Endothelial cell of umbilical vein (primary cell): ENCODE data around the gene ZNF829. TPM values are rescaled to one million over a fixed set of nuclear protein-coding genes. Genes with fewer than 3 reads are reported as not detected.

Experiments used
- BruUV-seq: library from RNA; stranded (reverse); fragments of 400-500 nt; replicated peaks from 2 replicates; lab custom pipeline; 2021; lab: Mats Ljungman, UMichigan
- CTCF ChIA-PET: fragments of 300-600, 350-600 bp; sonication (Branson Sonifier 250); formaldehyde crosslinking; loops from one replicate; lab custom pipeline; 2021; ENCODE audit warnings: antibody characterized with exemption, inconsistent platforms; lab: Charles Lee
- POLR2A ChIA-PET: fragments of 300-600, 350-600 bp; sonication (Branson Sonifier 250); formaldehyde crosslinking; loops from one replicate; lab custom pipeline; 2021; ENCODE audit warnings: antibody characterized with exemption, inconsistent platforms; lab: Charles Lee
- DNase-seq: peaks from one replicate; pipeline ENCODE4 v3.0.0-alpha.2; 2011; ENCODE audit warnings: low read depth, low spot score
- FAIRE-seq: peaks from 2 replicates; lab custom pipeline; 2011; peaks lifted over from hg19 to GRCh38; lab: Jason Lieb, UNC
- H2AFZ ChIP-seq: 2 replicates; pipeline ENCODE4 v1.6.0; 2012; ENCODE audit warnings: low read depth, low read length, control low read depth, inconsistent platforms
- H3K27ac ChIP-seq: 2 replicates; pipeline ENCODE4 v1.5.1; 2011; ENCODE audit warnings: low read depth, mild to moderate bottlenecking, control low read depth, low read length, moderate library complexity; ENCODE audit not compliant: insufficient read depth
- H3K27me3 ChIP-seq, 2 experiments: 2 replicates each; pipeline versions ENCODE4 v1.6.0 to v1.6.1; 2011; ENCODE audit warnings: low read length in 2 of 2, mixed read lengths in 1 of 2; ENCODE audit not compliant: control insufficient read depth in 2 of 2, insufficient read depth in 2 of 2
- H3K36me3 ChIP-seq, 2 experiments: 2 replicates in 1 of 2; 3 replicates in 1 of 2; pipeline ENCODE4 v1.5.1; 2011; ENCODE audit warnings: low read length in 2 of 2, mild to moderate bottlenecking in 1 of 2, moderate library complexity in 1 of 2; ENCODE audit not compliant: control insufficient read depth in 2 of 2, insufficient read depth in 2 of 2; ENCODE audit errors: extremely low read depth in 1 of 2
- H3K4me1 ChIP-seq: 3 replicates; pipeline ENCODE4 v1.5.1; 2011; ENCODE audit warnings: mild to moderate bottlenecking, low read length; ENCODE audit not compliant: control insufficient read depth, insufficient read depth; ENCODE audit errors: extremely low read depth
- H3K4me2 ChIP-seq: 2 replicates; pipeline ENCODE4 v1.6.1; 2011; ENCODE audit warnings: low read length, control low read depth, mixed read lengths; ENCODE audit not compliant: insufficient read depth
- H3K4me3 ChIP-seq, 3 experiments: fragments of 200-600 bp in 1 of 3; sonication (generic), shearing (Covaris generic) in 1 of 3; replicated peaks in 1 of 3; 2 replicates each; pipeline ENCODE4 v1.5.1; 2011 to 2016; ENCODE audit warnings: control low read depth in 3 of 3, low read length in 3 of 3, mild to moderate bottlenecking in 2 of 3, inconsistent platforms in 1 of 3, low read depth in 1 of 3, moderate library complexity in 1 of 3; ENCODE audit not compliant: insufficient read depth in 1 of 3
- H3K79me2 ChIP-seq: 2 replicates; pipeline ENCODE4 v1.6.0; 2012; ENCODE audit warnings: low read length, inconsistent platforms; ENCODE audit not compliant: control insufficient read depth, insufficient read depth
- H3K9ac ChIP-seq: replicated peaks from 2 replicates; pipeline ENCODE3; 2011; ENCODE audit warnings: low read length, control low read depth; ENCODE audit not compliant: insufficient read depth; ENCODE audit errors: extremely low read depth
- H3K9me1 ChIP-seq: replicated peaks from 3 replicates; pipeline ENCODE4 v1.6.0; 2011; ENCODE audit warnings: mild to moderate bottlenecking, low read length; ENCODE audit not compliant: control insufficient read depth, insufficient read depth; ENCODE audit errors: extremely low read depth
- H3K9me3 ChIP-seq: replicated peaks from 2 replicates; pipeline ENCODE4 v1.5.1; 2012; ENCODE audit warnings: low read length, inconsistent platforms; ENCODE audit not compliant: control insufficient read depth, insufficient read depth
- H4K20me1 ChIP-seq: replicated peaks from 2 replicates; pipeline ENCODE3; 2011; ENCODE audit warnings: mild to moderate bottlenecking, low read length; ENCODE audit not compliant: control insufficient read depth, insufficient read depth; ENCODE audit errors: extremely low read depth
- CTCF ChIP-seq, 2 donors: IDR thresholded peaks; 1 replicate in 1 of 2; 2 replicates in 1 of 2; pipeline ENCODE4 v1.5.1; 2011; ENCODE audit warnings: low read length in 2 of 2, mild to moderate bottlenecking in 2 of 2, moderate library complexity in 2 of 2, control low read depth in 1 of 2, inconsistent platforms in 1 of 2, low read depth in 1 of 2; ENCODE audit not compliant: insufficient read depth in 1 of 2; ENCODE audit errors: extremely low read depth in 1 of 2
- EZH2 ChIP-seq: IDR thresholded peaks from 2 replicates; pipeline ENCODE4 v1.6.1; 2012; ENCODE audit warnings: borderline replicate concordance, low read depth, mild to moderate bottlenecking, moderate library complexity, low read length, inconsistent platforms; ENCODE audit not compliant: severe bottlenecking
- FOS ChIP-seq: IDR thresholded peaks from 2 replicates; pipeline ENCODE4 v1.6.1; 2011; ENCODE audit warnings: mild to moderate bottlenecking, low read length, moderate library complexity, borderline replicate concordance; ENCODE audit not compliant: insufficient read depth
- GATA2 ChIP-seq: IDR thresholded peaks from 2 replicates; pipeline ENCODE4 v1.7.0; 2011; ENCODE audit warnings: low read depth, mild to moderate bottlenecking, moderate library complexity, mixed read lengths, low read length; ENCODE audit not compliant: insufficient read length, insufficient read depth
- MYC ChIP-seq: IDR thresholded peaks from one replicate; pipeline ENCODE4 v1.6.1; 2011; ENCODE audit warnings: mild to moderate bottlenecking, low read depth, low read length
- POLR2A ChIP-seq: IDR thresholded peaks from 2 replicates; pipeline ENCODE4 v1.6.1; 2012; ENCODE audit warnings: low read depth, mild to moderate bottlenecking, control low read depth, low read length
- POLR2AphosphoS5 ChIP-seq: IDR thresholded peaks from 2 replicates; pipeline ENCODE4 v1.6.1; 2012; ENCODE audit warnings: low read depth, mild to moderate bottlenecking, control low read depth, low read length, moderate library complexity; ENCODE audit not compliant: insufficient read depth
- dilution Hi-C: fragments of 300-500 bp; cut with MboI; formaldehyde crosslinking; loops from one replicate; pipeline ENCODE4 v1.15.0; 2019; ENCODE audit warnings: low sequenced_read_pairs; ENCODE audit not compliant: extremely low pct_ligation_motif_present
- intact Hi-C: fragments of 100-400 bp; cut with micrococcal nuclease; formaldehyde crosslinking; loops from one replicate; pipeline ENCODE4 v1.10.0; 2022
- polyA plus RNA-seq, 4 experiments: library from polyadenylated mRNA; depleted of rRNA in 3 of 4; stranded (reverse) in 3 of 4; unstranded in 1 of 4; fragments of >200 nt; gene quantifications; 2 replicates each; pipeline versions ENCODE4 v1.2.1 to v1.2.3, GENCODE V29; 2011 to 2012; ENCODE audit warnings: missing spikeins in 1 of 4
- total RNA-seq: library from RNA; stranded (reverse); gene quantifications from 2 replicates; pipeline ENCODE4 v1.2.3, GENCODE V29; 2021
- TF ChIP-seq, protein P1 (sequence below): IDR thresholded peaks from 2 replicates; pipeline ENCODE4 v1.6.1; 2011; ENCODE audit not compliant: insufficient read depth, insufficient read length

The ZNF829 gene
- total and polyA plus RNA-seq, 2 donors (not counting 3 experiments of a cell fraction or from before 2014, with no cell fraction given) = 0.47 to 1.3 TPM

GRCh38 chr19:36950335-36951119 lies 34.4 kb upstream of the ZNF829 start:
- Histone ChIP-seq H3K4me1 (no peaks in the 10 kb centered on the region), H3K36me3 (no peaks in the 10 kb centered on the region), H3K9me1 (no peaks in the 10 kb centered on the region), H3K9me3 (peaks cover 10% of the 10 kb centered on the region), H3K4me3 (no peak overlapping the region), H3K27me3 (no peaks in the 10 kb centered on the region), H3K9ac (no peak overlapping the region), H3K27ac (no peak overlapping the region), H3K79me2 (no peaks in the 10 kb centered on the region), H3K4me2 (no peak overlapping the region), H2AFZ (no peak overlapping the region), H4K20me1 (no peaks in the 10 kb centered on the region)
- intact Hi-C loops = no loop called here
- no peak for FAIRE-seq
- DNase-seq = no peak
- POLR2A ChIA-PET = no interaction called here
- dilution Hi-C loops = no loop called here
- no TSS peak for BruUV-seq
- CTCF ChIA-PET = no interaction called here
- no peak for TF ChIP-seq CTCF (IDR thresholded peaks at IDR 0.05; ENCODE audit: extremely low read depth in 1 of 2, insufficient read depth in 1 of 2, low read depth in 1 of 2, low read length in 2 of 2)
- TF ChIP-seq POLR2AphosphoS5 = no peak
- TF ChIP-seq EZH2 = no peak
- no peak for TF ChIP-seq GATA2
- TF ChIP-seq FOS = no peak
- TF ChIP-seq MYC = no peak
- TF ChIP-seq, protein P1, sequence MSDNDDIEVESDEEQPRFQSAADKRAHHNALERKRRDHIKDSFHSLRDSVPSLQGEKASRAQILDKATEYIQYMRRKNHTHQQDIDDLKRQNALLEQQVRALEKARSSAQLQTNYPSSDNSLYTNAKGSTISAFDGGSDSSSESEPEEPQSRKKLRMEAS = no peak
- TF ChIP-seq POLR2A = no peak
